Neural cell (in vitro differentiated cells): Measurements from ENCODE around the gene KIF13A. TPM values are rescaled to one million over a fixed set of nuclear protein-coding genes. Genes with fewer than 3 reads are reported as not detected.

Experiments
- H2AFZ ChIP-seq: fragments of 200-600, 300-800 bp; sonication (generic), shearing (Covaris generic); 2 replicates; pipeline ENCODE4 v1.6.0; 2014; ENCODE audit warnings: low read depth, mild to moderate bottlenecking, antibody characterized with exemption, low read length, moderate library complexity
- H3F3A ChIP-seq: fragments of 200-600 bp; shearing (Covaris generic); 2 replicates; pipeline ENCODE4 v1.6.1; 2016; ENCODE audit warnings: mild to moderate bottlenecking, moderate library complexity, mixed read lengths, antibody characterized with exemption, low read length; ENCODE audit not compliant: insufficient read depth, poor library complexity, severe bottlenecking
- H3K27ac ChIP-seq: fragments of 200-600, 300-800 bp; sonication (generic), shearing (Covaris generic); 2 replicates; pipeline ENCODE4 v1.5.1; 2014; ENCODE audit warnings: mild to moderate bottlenecking, low read length, moderate library complexity
- H3K27me3 ChIP-seq: fragments of 300-800, 200-600 bp; sonication (generic), shearing (Covaris generic); 2 replicates; pipeline ENCODE4 v1.6.0; 2014; ENCODE audit warnings: mild to moderate bottlenecking, low read depth, low read length, moderate library complexity; ENCODE audit not compliant: insufficient read depth
- H3K36me3 ChIP-seq: fragments of 300-800, 200-600 bp; sonication (generic), shearing (Covaris generic); 2 replicates; pipeline ENCODE4 v1.5.1; 2014; ENCODE audit warnings: mild to moderate bottlenecking, antibody characterized with exemption, low read length, moderate library complexity; ENCODE audit not compliant: insufficient read depth
- H3K4me2 ChIP-seq: fragments of 300-800, 200-600 bp; sonication (generic), shearing (Covaris generic); 2 replicates; pipeline ENCODE4 v1.6.0; 2014; ENCODE audit warnings: mild to moderate bottlenecking, low read length
- H3K4me3 ChIP-seq: fragments of 300-800, 200-600 bp; sonication (generic), shearing (Covaris generic); 2 replicates; pipeline ENCODE4 v1.5.1; 2014; ENCODE audit warnings: mild to moderate bottlenecking, low read length, moderate library complexity
- H3K79me2 ChIP-seq: fragments of 200-600 bp; shearing (Covaris generic); replicated peaks from 2 replicates; pipeline ENCODE4 v1.6.0; 2014; ENCODE audit warnings: mild to moderate bottlenecking, low read length, moderate library complexity; ENCODE audit not compliant: insufficient read depth
- H3K9ac ChIP-seq: fragments of 300-800, 200-600 bp; sonication (generic), shearing (Covaris generic); 2 replicates; pipeline ENCODE4 v1.6.1; 2016; ENCODE audit warnings: mild to moderate bottlenecking, low read length, mixed read lengths
- H3K9me2 ChIP-seq: fragments of 200-600 bp; shearing (Covaris generic); 2 replicates; pipeline ENCODE4 v1.6.1; 2016; ENCODE audit warnings: mild to moderate bottlenecking, low read length, mixed read lengths; ENCODE audit not compliant: insufficient read depth
- H3K9me3 ChIP-seq: fragments of 200-600, 300-800 bp; sonication (generic), shearing (Covaris generic); 2 replicates; pipeline ENCODE4 v1.6.1; 2016; ENCODE audit warnings: mild to moderate bottlenecking, mixed run types, low read length, moderate library complexity, mixed read lengths
- H4K20me1 ChIP-seq: fragments of 200-600 bp; shearing (Covaris generic); 2 replicates; pipeline ENCODE4 v1.6.1; 2016; ENCODE audit warnings: mild to moderate bottlenecking, mixed run types; ENCODE audit not compliant: insufficient read depth
- CTCF ChIP-seq: fragments of 450-650 bp; IDR thresholded peaks from 2 replicates; pipeline ENCODE4 v1.5.1; 2014; ENCODE audit warnings: antibody characterized with exemption, mild to moderate bottlenecking, moderate library complexity; ENCODE audit not compliant: poor library complexity, severe bottlenecking
- EP300 ChIP-seq: fragments of 450-650 bp; conservative IDR thresholded peaks from 2 replicates; pipeline ENCODE4 v1.6.1; 2014; ENCODE audit warnings: antibody characterized with exemption, mild to moderate bottlenecking, moderate library complexity; ENCODE audit not compliant: poor library complexity, severe bottlenecking
- EZH2 ChIP-seq: fragments of 200-600, 300-800 bp; shearing (Covaris generic), sonication (generic); IDR thresholded peaks from 2 replicates; pipeline ENCODE4 v1.6.1; 2014; ENCODE audit warnings: antibody characterized with exemption, low read length, borderline replicate concordance, mild to moderate bottlenecking; ENCODE audit not compliant: insufficient read depth, poor library complexity, severe bottlenecking
- MXI1 ChIP-seq: fragments of 450-650 bp; conservative IDR thresholded peaks from 2 replicates; pipeline ENCODE4 v1.6.1; 2014; ENCODE audit warnings: antibody characterized with exemption, mild to moderate bottlenecking; ENCODE audit not compliant: poor library complexity, severe bottlenecking
- POLR2AphosphoS5 ChIP-seq: IDR thresholded peaks from 2 replicates; pipeline ENCODE4 v1.6.1; 2012
- RAD21 ChIP-seq: fragments of 450-650 bp; conservative IDR thresholded peaks from 2 replicates; pipeline ENCODE4 v1.6.1; 2014; ENCODE audit warnings: antibody characterized with exemption, mild to moderate bottlenecking, moderate library complexity
- REST ChIP-seq: IDR thresholded peaks from 2 replicates; pipeline ENCODE4 v1.6.1; 2012; ENCODE audit warnings: borderline replicate concordance
- SMC3 ChIP-seq: fragments of 450-650 bp; conservative IDR thresholded peaks from 2 replicates; pipeline ENCODE4 v1.6.1; 2014; ENCODE audit warnings: antibody characterized with exemption, mild to moderate bottlenecking, moderate library complexity; ENCODE audit not compliant: poor library complexity
- TAF1 ChIP-seq: IDR thresholded peaks from 2 replicates; pipeline ENCODE4 v1.6.1; 2012; ENCODE audit warnings: low read depth
- polyA plus RNA-seq: library from polyadenylated mRNA; depleted of rRNA; stranded (reverse); fragments of >200 nt; gene quantifications from 2 replicates; pipeline ENCODE4 v1.2.3, GENCODE V29; 2014

The KIF13A gene
- polyA plus RNA-seq, 1 donor from 2014 or later = 9.4 TPM

- no peaks in the 10 kb centered on the region for H3K9me3 ChIP-seq
- no peak overlapping the region for H3K9ac ChIP-seq
- no peak overlapping the region for H3K4me2 ChIP-seq
- no peaks in the 10 kb centered on the region for H3K79me2 ChIP-seq
- no peaks in the 10 kb centered on the region for H3K36me3 ChIP-seq
- H3K27ac ChIP-seq = no peak overlapping the region
- H2AFZ ChIP-seq = no peak overlapping the region
- no peak overlapping the region for H3K4me3 ChIP-seq
- H3F3A ChIP-seq = no peaks in the 10 kb centered on the region
- no peaks in the 10 kb centered on the region for H3K27me3 ChIP-seq
- no peak for TF ChIP-seq CTCF
- TF ChIP-seq POLR2AphosphoS5 = no peak
- no peak for TF ChIP-seq RAD21
- no peak for TF ChIP-seq TAF1
- TF ChIP-seq SMC3 = no peak
- TF ChIP-seq MXI1 = no peak
- no peak for TF ChIP-seq EZH2
- no peak for TF ChIP-seq REST
- no peak for TF ChIP-seq EP300
- no peaks in the 10 kb centered on the region for H4K20me1 ChIP-seq
- H3K9me2 ChIP-seq = no peaks in the 10 kb centered on the region
These were observed 12.7 kb downstream of the KIF13A start for GRCh38 chr6:17974570-17975368.

GRCh38 chr6:17972978-17973622, 14.3 kb downstream of the KIF13A start:
- Histone ChIP-seq H3K9me2 (no peaks in the 10 kb centered on the region), H3K9me3 (no peaks in the 10 kb centered on the region), H4K20me1 (no peaks in the 10 kb centered on the region), H3K4me3 (no peak overlapping the region), H2AFZ (no peak overlapping the region), H3F3A (no peaks in the 10 kb centered on the region), H3K27me3 (no peaks in the 10 kb centered on the region), H3K9ac (no peak overlapping the region), H3K27ac (no peak overlapping the region), H3K36me3 (no peaks in the 10 kb centered on the region), H3K79me2 (no peaks in the 10 kb centered on the region), H3K4me2 (no peak overlapping the region)
- no peak for TF ChIP-seq RAD21
- TF ChIP-seq CTCF = no peak
- TF ChIP-seq REST = no peak
- TF ChIP-seq EZH2 = no peak
- TF ChIP-seq EP300 = no peak
- TF ChIP-seq POLR2AphosphoS5 = no peak
- TF ChIP-seq MXI1 = no peak
- TF ChIP-seq SMC3 = no peak
- no peak for TF ChIP-seq TAF1
